Lower lobe of right lung (tissue), 2 donors: ENCODE measurements around the gene ASTN2. TPM values are rescaled to one million over a fixed set of nuclear protein-coding genes. Genes with fewer than 3 reads are reported as not detected.

ENCODE experiments used
- ATAC-seq, 2 donors: fragments of 200-7000 bp; cut with Tn5 transposase; one replicate each; pipeline ENCODE4 v1.9.1; 2020 to 2022; ENCODE audit warnings: mild to moderate bottlenecking in 2 of 2, moderate library complexity in 2 of 2
- DNase-seq: peaks from one replicate; pipeline ENCODE4 v3.0.0-alpha.2; 2020
- H3K27ac ChIP-seq: fragments of 200-600 bp; one replicate; pipeline ENCODE4 v1.8.0; 2022
- H3K27me3 ChIP-seq: fragments of 200-600 bp; one replicate; pipeline ENCODE4 v1.8.0; 2022; ENCODE audit warnings: low read depth
- H3K36me3 ChIP-seq: fragments of 200-600 bp; one replicate; pipeline ENCODE4 v1.8.0; 2022; ENCODE audit warnings: mild to moderate bottlenecking
- H3K4me1 ChIP-seq: fragments of 200-600 bp; one replicate; pipeline ENCODE4 v1.8.0; 2022
- H3K4me3 ChIP-seq: fragments of 200-600 bp; one replicate; pipeline ENCODE4 v1.8.0; 2022; ENCODE audit warnings: mild to moderate bottlenecking
- H3K9me3 ChIP-seq: fragments of 200-600 bp; one replicate; pipeline ENCODE4 v1.8.0; 2022
- intact Hi-C: fragments of 100-400 bp; cut with DNase I; formaldehyde crosslinking; loops from one replicate; pipeline ENCODE4 v1.11.0; 2022
- total RNA-seq: library from RNA; stranded (reverse); fragmentation: NEBNext Ultra II Directional; extraction: Animal tissue kit (Norgen Biotek cat#: 25700); gene quantifications from one replicate; pipeline ENCODE4 v1.2.1, GENCODE V29; 2021
- TF ChIP-seq, protein P1 (sequence below): fragments of 200-600 bp; IDR thresholded peaks from one replicate; pipeline ENCODE4 v1.8.0; 2022; ENCODE audit warnings: antibody characterized with exemption, mild to moderate bottlenecking
- donor health status: DM: no; HTN: yes; CAD: no; lungs with severe emphysema.

ASTN2 gene
- total RNA-seq, 1 donor from 2014 or later = 4.3 TPM

DNA sequence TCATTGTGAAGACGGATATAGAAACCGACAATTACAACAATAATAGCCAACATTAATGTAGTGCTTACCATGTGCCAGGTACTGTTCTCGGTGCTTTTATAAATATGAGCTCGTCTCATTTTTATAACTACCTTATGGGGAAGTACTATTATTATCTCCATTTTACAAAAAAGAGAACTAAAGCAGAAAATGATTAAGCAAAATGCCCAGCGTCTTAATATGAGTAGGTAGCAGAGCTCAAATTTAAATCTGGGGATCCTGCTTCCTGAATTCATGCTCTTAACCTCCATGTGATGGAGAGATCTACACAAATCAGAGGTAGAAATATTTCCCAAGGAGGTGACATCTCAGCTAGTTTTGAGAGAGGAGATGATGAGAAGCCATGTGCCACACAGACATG lies 470.9 kb downstream of the ASTN2 start:
- TF ChIP-seq, protein P1, sequence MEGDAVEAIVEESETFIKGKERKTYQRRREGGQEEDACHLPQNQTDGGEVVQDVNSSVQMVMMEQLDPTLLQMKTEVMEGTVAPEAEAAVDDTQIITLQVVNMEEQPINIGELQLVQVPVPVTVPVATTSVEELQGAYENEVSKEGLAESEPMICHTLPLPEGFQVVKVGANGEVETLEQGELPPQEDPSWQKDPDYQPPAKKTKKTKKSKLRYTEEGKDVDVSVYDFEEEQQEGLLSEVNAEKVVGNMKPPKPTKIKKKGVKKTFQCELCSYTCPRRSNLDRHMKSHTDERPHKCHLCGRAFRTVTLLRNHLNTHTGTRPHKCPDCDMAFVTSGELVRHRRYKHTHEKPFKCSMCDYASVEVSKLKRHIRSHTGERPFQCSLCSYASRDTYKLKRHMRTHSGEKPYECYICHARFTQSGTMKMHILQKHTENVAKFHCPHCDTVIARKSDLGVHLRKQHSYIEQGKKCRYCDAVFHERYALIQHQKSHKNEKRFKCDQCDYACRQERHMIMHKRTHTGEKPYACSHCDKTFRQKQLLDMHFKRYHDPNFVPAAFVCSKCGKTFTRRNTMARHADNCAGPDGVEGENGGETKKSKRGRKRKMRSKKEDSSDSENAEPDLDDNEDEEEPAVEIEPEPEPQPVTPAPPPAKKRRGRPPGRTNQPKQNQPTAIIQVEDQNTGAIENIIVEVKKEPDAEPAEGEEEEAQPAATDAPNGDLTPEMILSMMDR = no peak
- no peaks in the 10 kb centered on the region for H3K4me1 ChIP-seq
- H3K4me3 ChIP-seq = no peak overlapping the region
- H3K36me3 ChIP-seq = no peaks in the 10 kb centered on the region
- H3K27me3 ChIP-seq = no peaks in the 10 kb centered on the region
- ATAC-seq (no peak), DNase-seq (no peak)
- no peak overlapping the region for H3K27ac ChIP-seq
- intact Hi-C loops = no loop called here
- H3K9me3 ChIP-seq = no peaks in the 10 kb centered on the region

DNA sequence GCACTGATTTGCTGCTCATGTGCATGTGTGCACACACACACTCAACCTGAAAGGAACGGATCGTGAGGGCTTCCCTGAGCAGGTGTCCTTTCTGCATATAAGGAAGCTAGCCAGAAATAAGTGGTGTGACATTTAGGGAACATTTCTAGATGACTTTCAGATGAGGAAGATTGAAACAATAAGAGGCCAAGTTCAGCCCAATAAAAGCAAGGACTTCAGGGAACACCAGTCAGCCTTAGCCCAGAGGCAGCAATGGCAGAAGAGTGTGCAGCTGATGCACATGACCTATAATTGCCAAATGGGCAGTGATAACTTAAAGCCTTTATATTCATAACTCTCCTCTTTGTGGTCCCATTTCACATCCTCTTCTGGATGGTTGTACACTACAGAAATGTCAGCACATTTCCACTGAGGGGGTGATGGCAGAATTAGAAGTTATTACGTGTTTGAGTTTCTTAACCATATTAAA lies 472.2 kb downstream of the ASTN2 start:
- Histone ChIP-seq H3K9me3 (no peaks in the 10 kb centered on the region), H3K4me3 (no peak overlapping the region), H3K27me3 (no peaks in the 10 kb centered on the region), H3K36me3 (no peaks in the 10 kb centered on the region), H3K4me1 (no peaks in the 10 kb centered on the region), H3K27ac (no peak overlapping the region)
- no peak for ATAC-seq
- intact Hi-C loops = no loop called here
- DNase-seq = no peak
- TF ChIP-seq, protein P1 = no peak

DNA sequence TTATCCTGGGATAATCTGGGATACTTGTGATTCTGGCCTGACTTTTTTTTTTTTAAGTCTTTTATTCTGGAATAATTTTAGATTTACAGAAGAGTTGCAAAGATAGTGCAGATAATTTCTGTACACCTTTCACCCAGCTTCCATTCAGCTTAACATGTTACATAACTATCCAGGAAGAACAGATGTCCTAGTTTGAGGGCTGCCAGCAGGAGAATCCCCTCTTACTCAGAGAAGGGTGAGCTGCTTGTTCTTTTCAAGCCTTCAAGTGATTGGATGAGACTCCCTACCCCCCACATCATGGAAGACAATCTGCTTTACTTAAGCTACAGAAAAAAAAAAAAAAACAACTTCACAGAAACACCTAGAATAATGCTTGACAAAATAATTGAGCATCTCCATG lies 473.6 kb downstream of the ASTN2 start:
- ATAC-seq = no peak
- intact Hi-C loops = no loop called here

DNA sequence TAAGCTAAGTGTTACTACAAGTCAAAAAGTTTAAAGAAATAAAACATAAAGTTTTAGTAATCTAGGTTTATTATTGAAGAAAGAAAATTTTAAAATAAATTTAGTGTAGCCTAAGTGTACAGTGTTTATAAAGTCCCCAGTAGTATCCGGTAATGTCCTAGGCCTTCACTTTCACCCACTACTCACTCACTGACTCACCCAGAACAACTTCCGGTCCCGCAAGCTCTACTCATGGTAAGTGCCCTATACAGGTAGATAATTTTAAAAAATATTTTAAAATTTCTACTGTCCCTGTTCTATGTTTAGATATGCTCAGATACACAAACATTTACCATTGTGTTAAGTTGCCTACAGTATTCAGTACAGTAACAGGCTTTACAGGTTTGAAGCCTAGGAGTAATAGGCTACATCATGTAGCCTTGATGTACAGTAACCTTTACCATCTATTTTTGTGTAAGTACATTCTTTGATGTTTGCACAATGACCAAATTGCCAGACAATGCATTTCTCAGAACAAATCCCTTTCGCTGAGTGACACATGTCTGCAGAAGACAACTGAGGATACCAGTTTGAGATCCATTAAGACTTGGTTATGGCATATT lies 474.1 kb downstream of the ASTN2 start:
- TF ChIP-seq, protein P1 = no peak
- ATAC-seq (no peak), DNase-seq (no peak)
- no peaks in the 10 kb centered on the region for H3K9me3 ChIP-seq
- H3K4me3 ChIP-seq = no peak overlapping the region
- no peak overlapping the region for H3K27ac ChIP-seq
- no peaks in the 10 kb centered on the region for H3K27me3 ChIP-seq
- intact Hi-C loops = no loop called here
- no peaks in the 10 kb centered on the region for H3K36me3 ChIP-seq
- H3K4me1 ChIP-seq = no peaks in the 10 kb centered on the region

More for the DNA sequence above, 473.6 kb downstream of the ASTN2 start:
- Histone ChIP-seq H3K4me3 (no peak overlapping the region), H3K36me3 (no peaks in the 10 kb centered on the region), H3K27ac (no peak overlapping the region), H3K27me3 (no peaks in the 10 kb centered on the region), H3K4me1 (no peaks in the 10 kb centered on the region), H3K9me3 (no peaks in the 10 kb centered on the region)
- DNase-seq = no peak
- TF ChIP-seq, protein P1 = no peak

DNA sequence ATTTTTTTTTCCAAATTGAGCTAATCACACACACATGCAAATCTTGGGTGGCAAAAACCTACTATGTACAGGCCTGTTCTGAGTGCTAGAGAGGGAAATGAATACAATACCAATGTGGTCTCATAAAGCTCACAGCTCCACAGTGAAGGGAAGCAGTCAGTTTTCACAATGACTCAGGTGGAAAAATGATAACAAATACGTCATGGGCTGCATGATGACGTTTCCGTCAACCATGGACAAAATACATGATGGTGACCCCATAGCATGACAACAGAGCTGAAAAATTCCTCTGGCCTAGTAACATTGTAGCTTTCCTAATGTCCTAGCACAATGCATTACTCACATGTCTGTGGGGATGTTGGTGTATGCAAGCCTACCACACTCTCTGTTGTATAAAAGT lies 475.2 kb downstream of the ASTN2 start:
- intact Hi-C loops = no loop called here
- Histone ChIP-seq H3K4me1 (no peaks in the 10 kb centered on the region), H3K9me3 (no peaks in the 10 kb centered on the region), H3K27ac (no peak overlapping the region), H3K4me3 (no peak overlapping the region), H3K27me3 (no peaks in the 10 kb centered on the region), H3K36me3 (no peaks in the 10 kb centered on the region)
- ATAC-seq = no peak
- TF ChIP-seq, protein P1 = no peak
- no peak for DNase-seq
